Dermis microvascular lymphatic vessel endothelial cell (primary cell): ENCODE results near the gene PPP3CB. TPM values are rescaled to one million over a fixed set of nuclear protein-coding genes. Genes with fewer than 3 reads are reported as not detected.

ENCODE experiments used
- DNase-seq, 2 donors: peaks; one replicate each; pipeline versions ENCODE4 v3.0.0 to v3.0.0-alpha.2; 2010; ENCODE audit warnings: low read depth in 2 of 2
- total RNA-seq: library from RNA; depleted of rRNA; stranded (reverse); fragments of >200 nt; gene quantifications from 2 replicates; pipeline ENCODE4 v1.2.1, GENCODE V29; 2014

The PPP3CB gene
- total RNA-seq, result 7.2 and 11.4 TPM in 2 replicates

GRCh38 chr10:73495884-73496674 is at the start of gene PPP3CB:
Gene PPP3CB, minus strand, starts transcription at chr10:73496024. Its CDS starts 135 bp downstream, at chr10:73495889.
- peak; percentile 92 to 98 for DNase-seq

- DNase-seq, result no peak
These were observed 49.5 kb upstream of the PPP3CB start for GRCh38 chr10:73545357-73545756.

- no peak for DNase-seq
These were observed 41.9 kb upstream of the PPP3CB start for GRCh38 chr10:73537709-73538108.

GRCh38 chr10:73537288-73537687 is 41.5 kb upstream of the PPP3CB start:
- no peak for DNase-seq

GRCh38 chr10:73534857-73535256 is 39.0 kb upstream of the PPP3CB start:
- no peak for DNase-seq

GRCh38 chr10:73529089-73529832 is 33.4 kb upstream of the PPP3CB start:
- peak; percentile 72 to 81 for DNase-seq

- DNase-seq, result no peak
These were observed 26.4 kb upstream of the PPP3CB start for GRCh38 chr10:73522263-73522662.

- DNase-seq, result no peak
These were observed 23.5 kb upstream of the PPP3CB start for GRCh38 chr10:73519336-73519735.

- peak; percentile 21 to 72 for DNase-seq
These were observed 21.5 kb upstream of the PPP3CB start for GRCh38 chr10:73517166-73517888.

GRCh38 chr10:73512207-73512743 is 16.5 kb upstream of the PPP3CB start:
- no peak for DNase-seq

GRCh38 chr10:73509695-73510094 is 13.9 kb upstream of the PPP3CB start:
- no peak for DNase-seq

GRCh38 chr10:73506491-73506890 is 10.7 kb upstream of the PPP3CB start:
- no peak for DNase-seq

- DNase-seq, result no peak
These were observed 10.2 kb upstream of the PPP3CB start for GRCh38 chr10:73506074-73506473.

- DNase-seq, result no peak
These were observed 7.2 kb upstream of the PPP3CB start for GRCh38 chr10:73503037-73503436.

- peak in 1 of 2 donors; percentile 18 for DNase-seq
These were observed 5.8 kb upstream of the PPP3CB start for GRCh38 chr10:73501651-73502050.

- DNase-seq, result no peak
These were observed 1.8 kb upstream of the PPP3CB start for GRCh38 chr10:73497623-73498022.

- DNase-seq, result peak; percentile 72 to 90
These were observed 469 bp downstream of the PPP3CB start for GRCh38 chr10:73495226-73495883.

GRCh38 chr10:73494877-73495225 is 973 bp downstream of the PPP3CB start:
- DNase-seq, result peak in 1 of 2 donors; percentile 1

GRCh38 chr10:73494213-73494612 is 1.6 kb downstream of the PPP3CB start:
- DNase-seq, result no peak

- no peak for DNase-seq
These were observed 2.0 kb downstream of the PPP3CB start for GRCh38 chr10:73493781-73494180.

GRCh38 chr10:73486601-73487000 is 9.2 kb downstream of the PPP3CB start:
- DNase-seq, result no peak
